Liver (tissue), 9 donors: ENCODE measurements around the gene ADISSP. TPM values are rescaled to one million over a fixed set of nuclear protein-coding genes. Genes with fewer than 3 reads are reported as not detected.

Source experiments
- DNase-seq: peaks from one replicate; pipeline ENCODE4 v3.0.0-alpha.2; 2017; ENCODE audit warnings: low spot score
- H3K27ac ChIP-seq, 2 donors: one replicate each; pipeline ENCODE4 v1.7.0; 2013; ENCODE audit warnings: inconsistent platforms in 2 of 2, low read length in 2 of 2, control low read depth in 1 of 2, low read depth in 1 of 2, mild to moderate bottlenecking in 1 of 2
- H3K27me3 ChIP-seq, 4 donors: one replicate each; pipeline versions ENCODE4 v1.6.1 to v1.7.0; 2013; ENCODE audit warnings: low read length in 3 of 4, inconsistent platforms in 1 of 4, mild to moderate bottlenecking in 1 of 4, moderate library complexity in 1 of 4; ENCODE audit not compliant: control insufficient read depth in 4 of 4, insufficient read depth in 4 of 4
- H3K36me3 ChIP-seq, 4 donors: one replicate each; pipeline versions ENCODE4 v1.6.1 to v1.7.0; 2013; ENCODE audit warnings: low read length in 3 of 4, mild to moderate bottlenecking in 3 of 4, low read depth in 1 of 4, moderate library complexity in 1 of 4; ENCODE audit not compliant: control insufficient read depth in 4 of 4, insufficient read depth in 3 of 4
- H3K4me1 ChIP-seq, 4 donors: one replicate each; pipeline versions ENCODE4 v1.6.1 to v1.7.0; 2013; ENCODE audit warnings: low read length in 3 of 4, mild to moderate bottlenecking in 3 of 4, moderate library complexity in 1 of 4; ENCODE audit not compliant: control insufficient read depth in 4 of 4, insufficient read depth in 4 of 4
- H3K4me3 ChIP-seq, 3 donors: one replicate each; pipeline versions ENCODE4 v1.6.1 to v1.7.0; 2013; ENCODE audit warnings: low read length in 3 of 3, control low read depth in 1 of 3, low read depth in 1 of 3, mild to moderate bottlenecking in 1 of 3
- H3K9ac ChIP-seq, 2 donors: one replicate each; pipeline ENCODE4 v1.7.0; 2013; ENCODE audit warnings: low read length in 2 of 2, mild to moderate bottlenecking in 2 of 2, moderate library complexity in 2 of 2, control low read depth in 1 of 2, low read depth in 1 of 2
- H3K9me3 ChIP-seq, 4 donors: one replicate each; pipeline versions ENCODE4 v1.6.1 to v1.7.0; 2013; ENCODE audit warnings: low read length in 3 of 4; ENCODE audit not compliant: control insufficient read depth in 4 of 4
- EGR1 ChIP-seq, 2 donors: IDR thresholded peaks; 2 replicates each; pipeline ENCODE4 v1.6.1; 2016 to 2018; ENCODE audit warnings: antibody characterized with exemption in 2 of 2, low read depth in 2 of 2
- FOXA2 ChIP-seq: IDR thresholded peaks from 2 replicates; pipeline ENCODE4 v1.6.1; 2016; ENCODE audit warnings: antibody characterized with exemption
- GABPA ChIP-seq, 2 donors: IDR thresholded peaks in 1 of 2; conservative IDR thresholded peaks in 1 of 2; 2 replicates each; pipeline ENCODE4 v1.6.1; 2016; ENCODE audit warnings: antibody characterized with exemption in 2 of 2, mild to moderate bottlenecking in 1 of 2, moderate library complexity in 1 of 2
- HNF4A ChIP-seq, 2 donors: conservative IDR thresholded peaks; 2 replicates each; pipeline ENCODE4 v1.6.1; 2016; ENCODE audit warnings: antibody characterized with exemption in 2 of 2, mild to moderate bottlenecking in 2 of 2
- HNF4G ChIP-seq: IDR thresholded peaks from 2 replicates; pipeline ENCODE4 v1.6.1; 2016; ENCODE audit warnings: antibody characterized with exemption
- RXRA ChIP-seq, 2 donors: IDR thresholded peaks; 2 replicates each; pipeline ENCODE4 v1.6.1; 2017 to 2018; ENCODE audit warnings: antibody characterized with exemption in 2 of 2, mild to moderate bottlenecking in 1 of 2
- SP1 ChIP-seq: IDR thresholded peaks from 2 replicates; pipeline ENCODE4 v1.6.1; 2018; ENCODE audit warnings: antibody characterized with exemption, mild to moderate bottlenecking
- WGBS: extraction: QIAGEN DNeasy Blood & Tissue Kit; methylation state at CpG from one replicate; pipeline ENCODE4 v1.1.7; 2013; 5-methylcytosine and 5-hydroxymethylcytosine counted together
- polyA plus RNA-seq, 2 donors: library from polyadenylated mRNA; stranded (reverse) in 1 of 2; unstranded in 1 of 2; fragments of 200-250 nt in 1 of 2; fragments of >200 nt in 1 of 2; fragmentation: Nextera tagmentation in 1 of 2; extraction: Ambion mirVana in 1 of 2; gene quantifications; one replicate each; pipeline versions ENCODE4 v1.2.1 to v1.2.3, GENCODE V29; 2013 to 2015
- total RNA-seq, 2 donors: library from RNA; depleted of rRNA; stranded (reverse); fragments of >200 nt; gene quantifications; one replicate each; pipeline ENCODE4 v1.2.3, GENCODE V29; 2014
- TF ChIP-seq, protein P1 (sequence below): IDR thresholded peaks from 2 replicates; pipeline ENCODE4 v1.6.1; 2016; ENCODE audit warnings: antibody characterized with exemption
- TF ChIP-seq, protein P2 (sequence below): IDR thresholded peaks from 2 replicates; pipeline ENCODE4 v1.6.1; 2016; ENCODE audit warnings: antibody characterized with exemption, mild to moderate bottlenecking
- TF ChIP-seq, protein P3 (sequence below): fragments of 150-350 bp; IDR thresholded peaks from 2 replicates; pipeline ENCODE4 v1.5.1; 2017; ENCODE audit warnings: improper control_type of control experiment, low read depth, low read length; ENCODE audit not compliant: missing input control
- donor health status: healthy.
- donor health status: healthy.
- donor health status: healthy.
- donor health status: healthy.
- donor health status: healthy.

The ADISSP gene
- total and polyA plus RNA-seq, 4 donors = 3.8 to 27.3 (median 10.4) TPM

DNA sequence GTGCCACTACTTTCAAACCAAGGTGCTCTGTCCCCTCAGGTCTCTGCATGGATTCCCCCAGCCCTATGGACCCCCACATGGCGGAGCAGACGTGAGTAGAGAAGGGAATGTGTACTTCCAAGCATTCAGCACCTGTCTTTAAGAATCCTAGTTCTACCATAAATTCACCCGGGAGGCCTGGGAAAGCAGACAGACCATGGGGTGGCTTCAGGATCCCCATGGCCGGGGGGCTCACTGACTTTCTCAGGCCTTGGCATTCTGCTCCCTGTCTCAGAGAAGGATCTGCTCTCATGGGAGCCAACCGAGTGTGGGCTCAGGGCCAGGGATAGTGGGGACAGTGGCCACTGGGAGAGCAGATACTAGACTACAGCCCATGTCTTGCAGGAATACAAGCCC is 30.8 kb upstream of the ADISSP start:
- Histone ChIP-seq H3K36me3 (peaks cover 0 to 4% (median under 1%) of the 10 kb centered on the region in 4 donors), H3K9me3 (no peaks in the 10 kb centered on the region), H3K4me3 (no peak overlapping the region), H3K27ac (peak overlapping the region; percentile 81 to 82), H3K27me3 (no peaks in the 10 kb centered on the region), H3K4me1 (peaks cover 12 to 42% (median 29%) of the 10 kb centered on the region in 4 donors), H3K9ac (peak overlapping the region; percentile 21 to 43)
- TF ChIP-seq HNF4A (conservative IDR thresholded peaks at IDR 0.05) (peak; percentile 14 to 39), RXRA (IDR thresholded peaks at IDR 0.05) (peak in 1 of 2 donors; percentile 2)
- TF ChIP-seq, protein P1, sequence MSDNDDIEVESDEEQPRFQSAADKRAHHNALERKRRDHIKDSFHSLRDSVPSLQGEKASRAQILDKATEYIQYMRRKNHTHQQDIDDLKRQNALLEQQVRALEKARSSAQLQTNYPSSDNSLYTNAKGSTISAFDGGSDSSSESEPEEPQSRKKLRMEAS = no peak
- DNase-seq = no peak
- 64% methylated on average over 5 of the region's 5 CpGs for WGBS

DNA sequence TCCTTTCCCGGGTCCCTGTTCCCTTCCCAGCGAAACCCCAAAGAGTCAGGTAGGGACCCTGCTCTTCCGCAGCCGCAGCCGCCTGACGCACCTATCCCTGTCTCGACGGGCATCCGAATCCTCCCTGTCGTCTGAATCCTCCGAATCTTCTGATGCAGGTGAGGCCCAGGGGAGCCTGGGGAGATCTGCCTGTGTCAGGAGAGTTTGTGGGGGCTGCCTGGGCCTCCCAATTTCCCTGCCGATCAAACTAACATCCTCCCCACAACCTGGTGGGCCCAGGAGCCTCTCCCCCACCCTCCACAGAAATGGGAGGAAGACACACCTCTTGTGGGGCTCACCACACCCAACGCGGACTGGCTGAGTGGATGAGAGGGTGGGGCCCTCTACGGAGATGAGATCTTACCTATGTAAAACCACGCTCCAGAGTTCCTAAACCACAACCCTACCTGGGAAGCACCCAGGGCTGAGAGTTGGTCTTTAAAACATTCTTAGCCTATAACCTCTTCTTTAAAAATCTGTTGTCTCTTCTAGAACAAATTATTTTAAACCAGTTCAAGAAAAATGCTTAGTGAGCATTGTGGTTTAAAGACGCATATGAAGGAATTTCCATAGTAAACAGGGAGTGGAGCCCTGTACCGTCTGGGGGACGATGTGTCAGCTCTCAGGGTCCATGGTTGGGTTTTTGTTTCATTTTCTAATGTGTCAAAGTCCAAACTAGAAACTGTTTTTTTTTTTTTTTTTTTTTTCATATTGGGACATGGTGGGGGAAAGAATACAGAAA is 30.2 kb upstream of the ADISSP start:
- WGBS = 72% methylated on average over 19 of the region's 19 CpGs
- H3K27me3 ChIP-seq = no peaks in the 10 kb centered on the region
- peak overlapping the region; percentile 21 to 57 for H3K9ac ChIP-seq
- H3K27ac ChIP-seq = peak overlapping the region; percentile 81 to 82
- peaks cover 12 to 39% (median 26%) of the 10 kb centered on the region in 4 donors for H3K4me1 ChIP-seq
- DNase-seq = no peak
- no peaks in the 10 kb centered on the region for H3K9me3 ChIP-seq
- no peak overlapping the region for H3K4me3 ChIP-seq
- H3K36me3 ChIP-seq = peaks cover 0 to 4% (median under 1%) of the 10 kb centered on the region in 4 donors
- TF ChIP-seq, protein P2, sequence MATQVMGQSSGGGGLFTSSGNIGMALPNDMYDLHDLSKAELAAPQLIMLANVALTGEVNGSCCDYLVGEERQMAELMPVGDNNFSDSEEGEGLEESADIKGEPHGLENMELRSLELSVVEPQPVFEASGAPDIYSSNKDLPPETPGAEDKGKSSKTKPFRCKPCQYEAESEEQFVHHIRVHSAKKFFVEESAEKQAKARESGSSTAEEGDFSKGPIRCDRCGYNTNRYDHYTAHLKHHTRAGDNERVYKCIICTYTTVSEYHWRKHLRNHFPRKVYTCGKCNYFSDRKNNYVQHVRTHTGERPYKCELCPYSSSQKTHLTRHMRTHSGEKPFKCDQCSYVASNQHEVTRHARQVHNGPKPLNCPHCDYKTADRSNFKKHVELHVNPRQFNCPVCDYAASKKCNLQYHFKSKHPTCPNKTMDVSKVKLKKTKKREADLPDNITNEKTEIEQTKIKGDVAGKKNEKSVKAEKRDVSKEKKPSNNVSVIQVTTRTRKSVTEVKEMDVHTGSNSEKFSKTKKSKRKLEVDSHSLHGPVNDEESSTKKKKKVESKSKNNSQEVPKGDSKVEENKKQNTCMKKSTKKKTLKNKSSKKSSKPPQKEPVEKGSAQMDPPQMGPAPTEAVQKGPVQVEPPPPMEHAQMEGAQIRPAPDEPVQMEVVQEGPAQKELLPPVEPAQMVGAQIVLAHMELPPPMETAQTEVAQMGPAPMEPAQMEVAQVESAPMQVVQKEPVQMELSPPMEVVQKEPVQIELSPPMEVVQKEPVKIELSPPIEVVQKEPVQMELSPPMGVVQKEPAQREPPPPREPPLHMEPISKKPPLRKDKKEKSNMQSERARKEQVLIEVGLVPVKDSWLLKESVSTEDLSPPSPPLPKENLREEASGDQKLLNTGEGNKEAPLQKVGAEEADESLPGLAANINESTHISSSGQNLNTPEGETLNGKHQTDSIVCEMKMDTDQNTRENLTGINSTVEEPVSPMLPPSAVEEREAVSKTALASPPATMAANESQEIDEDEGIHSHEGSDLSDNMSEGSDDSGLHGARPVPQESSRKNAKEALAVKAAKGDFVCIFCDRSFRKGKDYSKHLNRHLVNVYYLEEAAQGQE = peak; percentile 17
- TF ChIP-seq, protein P3, sequence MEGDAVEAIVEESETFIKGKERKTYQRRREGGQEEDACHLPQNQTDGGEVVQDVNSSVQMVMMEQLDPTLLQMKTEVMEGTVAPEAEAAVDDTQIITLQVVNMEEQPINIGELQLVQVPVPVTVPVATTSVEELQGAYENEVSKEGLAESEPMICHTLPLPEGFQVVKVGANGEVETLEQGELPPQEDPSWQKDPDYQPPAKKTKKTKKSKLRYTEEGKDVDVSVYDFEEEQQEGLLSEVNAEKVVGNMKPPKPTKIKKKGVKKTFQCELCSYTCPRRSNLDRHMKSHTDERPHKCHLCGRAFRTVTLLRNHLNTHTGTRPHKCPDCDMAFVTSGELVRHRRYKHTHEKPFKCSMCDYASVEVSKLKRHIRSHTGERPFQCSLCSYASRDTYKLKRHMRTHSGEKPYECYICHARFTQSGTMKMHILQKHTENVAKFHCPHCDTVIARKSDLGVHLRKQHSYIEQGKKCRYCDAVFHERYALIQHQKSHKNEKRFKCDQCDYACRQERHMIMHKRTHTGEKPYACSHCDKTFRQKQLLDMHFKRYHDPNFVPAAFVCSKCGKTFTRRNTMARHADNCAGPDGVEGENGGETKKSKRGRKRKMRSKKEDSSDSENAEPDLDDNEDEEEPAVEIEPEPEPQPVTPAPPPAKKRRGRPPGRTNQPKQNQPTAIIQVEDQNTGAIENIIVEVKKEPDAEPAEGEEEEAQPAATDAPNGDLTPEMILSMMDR = no peak
- TF ChIP-seq HNF4A (conservative IDR thresholded peaks at IDR 0.05) = peak; percentile 82 to 83
- TF ChIP-seq RXRA (IDR thresholded peaks at IDR 0.05) = peak in 1 of 2 donors; percentile 7
- no peak for TF ChIP-seq EGR1 (IDR thresholded peaks at IDR 0.05; ENCODE audit: low read depth in 2 of 2)
- peak; percentile 42 for TF ChIP-seq HNF4G
- peak; percentile 57 for TF ChIP-seq SP1

DNA sequence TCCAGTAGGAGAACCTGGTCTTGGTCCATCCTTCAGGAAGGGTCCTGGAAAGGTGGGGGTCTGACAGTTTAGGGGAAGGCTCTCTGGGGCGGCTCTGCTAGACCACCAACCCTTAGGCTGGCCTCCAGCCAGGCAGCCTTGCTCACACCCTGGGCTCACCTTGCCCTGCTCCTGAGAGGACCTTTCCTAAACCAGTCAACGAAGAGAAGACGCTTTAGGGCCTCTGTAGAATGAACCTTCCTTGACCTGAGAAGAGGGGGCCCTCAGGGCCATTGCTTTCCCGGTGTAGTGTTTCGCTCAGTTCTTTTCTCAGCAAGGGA is 29.6 kb upstream of the ADISSP start:
- Histone ChIP-seq H3K9ac (peak overlapping the region in 1 of 2 donors; percentile 71), H3K4me3 (peak overlapping the region; percentile 2 to 67 (median 54))

More for the DNA sequence above, 29.6 kb upstream of the ADISSP start:
- DNase-seq = no peak
- Histone ChIP-seq H3K4me1 (peaks cover 10 to 34% (median 22%) of the 10 kb centered on the region in 4 donors), H3K27ac (peak overlapping the region; percentile 25 to 29), H3K36me3 (peaks cover 0 to 4% (median under 1%) of the 10 kb centered on the region in 4 donors), H3K9me3 (no peaks in the 10 kb centered on the region), H3K27me3 (no peaks in the 10 kb centered on the region)
- TF ChIP-seq, protein P1 = no peak
- TF ChIP-seq FOXA2 = no peak
- TF ChIP-seq GABPA (IDR thresholded peaks at IDR 0.05 in 1 of 2, conservative IDR thresholded peaks at IDR 0.05 in 1 of 2) = no peak
- TF ChIP-seq SP1 = no peak
- TF ChIP-seq, protein P3 = no peak
- WGBS = 94% methylated on average over 5 of the region's 5 CpGs
